OCI-LY3 (cell line): ENCODE data around the gene CD79A.

Source experiments
- CTCF ChIP-seq: fragments of 200-600, 300-600 bp; sonication (generic); IDR thresholded peaks from 2 replicates; pipeline ENCODE4 v1.5.1; 2014; ENCODE audit warnings: antibody characterized with exemption, low read length, low read depth
- EZH2phosphoT487 ChIP-seq: fragments of 200-600 bp; shearing (Covaris generic); IDR thresholded peaks from 2 replicates; pipeline ENCODE4 v1.6.1; 2018; ENCODE audit warnings: antibody characterized with exemption, mixed run types, low read depth

GRCh38 chr19:41911889-41912731 is 35.0 kb downstream of the CD79A start:
- TF ChIP-seq CTCF (no peak), EZH2phosphoT487 (no peak)
